ENCODE results near the gene SH2D3C. TPM values are rescaled to one million over a fixed set of nuclear protein-coding genes. Genes with fewer than 3 reads are reported as not detected.

SH2D3C gene
- total and polyA plus RNA-seq, 2 of the 4 experiments (the other 2 are of a cell fraction), result under 0.01 to 0.24 TPM

DNA sequence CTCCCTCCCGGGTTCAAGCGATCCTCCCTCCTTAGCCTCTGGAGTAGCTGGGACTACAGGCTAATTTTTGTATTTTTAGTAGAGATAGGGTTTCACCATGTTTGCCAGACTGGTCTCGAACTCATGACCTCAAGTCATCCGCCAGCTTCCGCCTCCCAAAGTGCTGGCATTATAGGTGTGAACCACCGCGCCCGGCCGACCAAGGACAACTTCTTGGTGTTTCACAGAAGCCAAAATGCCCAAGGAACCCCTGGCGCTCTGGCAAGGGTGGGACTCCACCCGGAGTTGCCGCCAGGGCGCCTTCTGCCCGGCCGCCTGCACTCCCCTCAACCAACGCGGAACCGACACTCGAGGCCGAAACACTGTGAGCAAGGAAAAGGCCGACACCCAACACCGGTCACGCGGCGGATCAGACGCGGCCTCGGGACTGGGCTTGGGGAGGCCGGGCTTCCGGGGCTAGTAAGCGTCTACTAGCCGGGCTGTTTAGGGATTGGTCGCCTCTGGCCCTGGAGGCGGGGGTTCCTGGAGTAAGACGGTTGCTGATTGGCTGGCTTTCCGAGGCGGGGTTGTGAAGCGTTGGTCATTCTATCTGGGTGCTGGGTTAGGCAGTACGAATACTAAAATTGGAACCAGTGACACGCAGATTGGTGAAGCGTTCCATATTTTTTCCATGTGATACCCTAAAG, 79.3 kb downstream of the SH2D3C start:
- BruUV-seq (replicated peaks), result no TSS peak
- Histone ChIP-seq H3K4me2 (ENCODE audit: low read depth, low read length) (peak overlapping the region; percentile 65), H3K27ac (ENCODE audit: insufficient read depth, low read length) (0 out of 2 replicates have a peak overlapping the region, but pooled peaks have one; percentile 12), H4K20me1 (ENCODE audit: insufficient read depth, low read length) (no peaks in the 10 kb centered on the region), H3K36me3 (ENCODE audit: control insufficient read depth, insufficient read depth, low read length) (no peaks in the 10 kb centered on the region), H3K14ac (replicated peaks; ENCODE audit: low read depth, low read length) (no peak overlapping the region; the same call in 1 of the 2 replicates), H2BK120ac (ENCODE audit: low read depth, low read length) (no peak overlapping the region), H3K4ac (ENCODE audit: low read depth, low read length) (peak overlapping the region; percentile 65), H3K23ac (ENCODE audit: low read depth, low read length) (no peak overlapping the region), H3K9me1 (ENCODE audit: insufficient read depth, low read length) (no peaks in the 10 kb centered on the region; the same call in none of the 2 replicates), H3K79me1 (ENCODE audit: low read depth in 1 of 2, low read length in 2 of 2) (no peaks in the 10 kb centered on the region), H3K56ac (ENCODE audit: extremely low read depth, insufficient read depth, low read length) (no peak overlapping the region), H2BK20ac (ENCODE audit: low read depth, low read length) (no peak overlapping the region), H3K27me3 (ENCODE audit: control insufficient read depth, insufficient read depth, low read length) (no peaks in the 10 kb centered on the region; the same call in 1 of the 2 replicates), H3K9ac (ENCODE audit: low read depth, low read length) (no peak overlapping the region), H3K4me3 (ENCODE audit: insufficient read depth, low read depth, low read length) (peak overlapping the region; percentile 27; the same call in 1 of the 2 replicates), H2BK5ac (ENCODE audit: low read depth, low read length, poor library complexity, severe bottlenecking) (no peak overlapping the region), H3K18ac (ENCODE audit: low read depth, low read length) (peak overlapping the region; percentile 69; the same call in 1 of the 2 replicates), H4K5ac (ENCODE audit: low read depth, low read length) (peak overlapping the region; percentile 95), H2AK9ac (replicated peaks; ENCODE audit: low read depth, low read length, poor library complexity) (peak overlapping the region; percentile 77), H2AK5ac (ENCODE audit: low read depth, low read length) (no peak overlapping the region; the same call in 1 of the 2 replicates), H2AFZ (replicated peaks; ENCODE audit: low read length, poor library complexity) (peak overlapping the region; percentile 92), H3K9me3 (ENCODE audit: control insufficient read depth, insufficient read depth, low read length) (no peaks in the 10 kb centered on the region), H2BK15ac (ENCODE audit: low read depth, low read length) (no peak overlapping the region), H4K8ac (ENCODE audit: low read depth in 2 of 2, low read length in 2 of 2) (peak overlapping the region; percentile 88 to 91), H3K4me1 (ENCODE audit: control insufficient read depth, insufficient read depth, low read length) (no peaks in the 10 kb centered on the region), H4K91ac (ENCODE audit: insufficient read depth, low read depth, low read length) (peak overlapping the region; percentile 66)
- ChIA-PET POLR2A (ENCODE audit: unreplicated experiment) (no interaction called here), CTCF (no interaction called here)
- in situ Hi-C loops (cut with MboI; ENCODE audit: low sequenced_read_pairs) (no loop called here), intact Hi-C loops (cut with micrococcal nuclease) (no loop called here), dilution Hi-C loops (cut with HindIII; ENCODE audit: low sequenced_read_pairs, unreplicated experiment) (no loop called here)
- 21% methylated on average over 26 of the region's 41 CpGs; no CpG with 5 or more reads in 1 of the 2 experiments for WGBS, 2 experiments (ENCODE audit: extremely low coverage in 2 of 2, insufficient read length in 1 of 2)
- DNase-seq (peak; percentile 92), ATAC-seq (ENCODE audit: low read depth) (peak; percentile 98)
- TF ChIP-seq MXI1 (IDR thresholded peaks at IDR 0.05; ENCODE audit: borderline replicate concordance, low read depth, low read length) (no peak), RCOR1 (IDR thresholded peaks at IDR 0.05; ENCODE audit: insufficient replicate concordance, low read length) (no peak), FOS (IDR thresholded peaks at IDR 0.05; ENCODE audit: low read depth, low read length) (no peak), SMC3 (IDR thresholded peaks at IDR 0.05; ENCODE audit: low read depth, low read length) (no peak), BHLHE40 (IDR thresholded peaks at IDR 0.05; ENCODE audit: low read depth, low read length) (no peak), NFE2L2 (IDR thresholded peaks at IDR 0.05; ENCODE audit: low read depth, low read length) (no peak), RFX5 (IDR thresholded peaks at IDR 0.05; ENCODE audit: low read depth, low read length) (no peak), POLR2A (IDR thresholded peaks at IDR 0.05; ENCODE audit: low read depth, low read length) (no peak)
- TF ChIP-seq, protein P1, sequence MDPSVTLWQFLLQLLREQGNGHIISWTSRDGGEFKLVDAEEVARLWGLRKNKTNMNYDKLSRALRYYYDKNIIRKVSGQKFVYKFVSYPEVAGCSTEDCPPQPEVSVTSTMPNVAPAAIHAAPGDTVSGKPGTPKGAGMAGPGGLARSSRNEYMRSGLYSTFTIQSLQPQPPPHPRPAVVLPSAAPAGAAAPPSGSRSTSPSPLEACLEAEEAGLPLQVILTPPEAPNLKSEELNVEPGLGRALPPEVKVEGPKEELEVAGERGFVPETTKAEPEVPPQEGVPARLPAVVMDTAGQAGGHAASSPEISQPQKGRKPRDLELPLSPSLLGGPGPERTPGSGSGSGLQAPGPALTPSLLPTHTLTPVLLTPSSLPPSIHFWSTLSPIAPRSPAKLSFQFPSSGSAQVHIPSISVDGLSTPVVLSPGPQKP (IDR thresholded peaks at IDR 0.05; ENCODE audit: borderline replicate concordance, low read depth, low read length), result no peak

All from IMR-90 (cell line).